SK-N-SH (cell line): ENCODE results near the gene SHPK. TPM values are rescaled to one million over a fixed set of nuclear protein-coding genes. Genes with fewer than 3 reads are reported as not detected.

Source experiments
- CTCF ChIA-PET: fragments of 300-600, 350-600 bp; formaldehyde crosslinking; extraction: SDS; loops from one replicate; lab custom pipeline; 2021; lab: Yijun Ruan, JAX
- POLR2A ChIA-PET: fragments of 350-600 bp; sonication (Branson Sonifier 250); formaldehyde crosslinking; extraction: SDS; loops from one replicate; lab custom pipeline; 2020; ENCODE audit warnings: antibody characterized with exemption, inconsistent platforms; lab: Yijun Ruan, JAX
- DNase-seq: peaks from one replicate; pipeline ENCODE4 v3.0.0; 2012
- H2AFZ ChIP-seq: fragments of 200-600 bp; sonication (generic); 2 replicates; pipeline ENCODE4 v1.8.1; 2016; ENCODE audit warnings: antibody characterized with exemption, mild to moderate bottlenecking, low read depth
- H3F3A ChIP-seq: fragments of 200-600 bp; sonication (generic); replicated peaks from 2 replicates; pipeline ENCODE3; 2016; ENCODE audit warnings: antibody characterized with exemption, mild to moderate bottlenecking; ENCODE audit not compliant: insufficient read depth
- H3K27ac ChIP-seq, 2 experiments: fragments of 200-500 bp in 1 of 2; fragments of 200-600 bp in 1 of 2; sonication (Bioruptor generic) in 1 of 2; sonication (generic), shearing (Covaris generic) in 1 of 2; 2 replicates each; pipeline versions ENCODE4 v1.5.1 to v1.6.1; 2014 to 2016; ENCODE audit warnings: low read depth in 2 of 2, inconsistent platforms in 1 of 2, low read length in 1 of 2, mild to moderate bottlenecking in 1 of 2, mixed read lengths in 1 of 2
- H3K27me3 ChIP-seq: fragments of 200-600 bp; sonication (generic), shearing (Covaris generic); 2 replicates; pipeline ENCODE4 v1.6.1; 2016; ENCODE audit warnings: mixed run types; ENCODE audit not compliant: insufficient read depth
- H3K36me3 ChIP-seq, 2 experiments: fragments of 200-500 bp in 1 of 2; fragments of 200-600 bp in 1 of 2; sonication (Bioruptor generic) in 1 of 2; sonication (generic) in 1 of 2; replicated peaks in 1 of 2; 2 replicates each; pipeline versions ENCODE3 to v1.5.1; 2014 to 2016; ENCODE audit warnings: low read length in 1 of 2, mild to moderate bottlenecking in 1 of 2; ENCODE audit not compliant: insufficient read depth in 2 of 2, control insufficient read depth in 1 of 2
- H3K4me1 ChIP-seq, 2 experiments: fragments of 200-500 bp in 1 of 2; fragments of 200-600 bp in 1 of 2; sonication (Bioruptor generic) in 1 of 2; sonication (generic), shearing (Covaris generic) in 1 of 2; 2 replicates each; pipeline versions ENCODE4 v1.5.1 to v1.6.1; 2014 to 2016; ENCODE audit warnings: low read depth in 1 of 2, low read length in 1 of 2, mixed run types in 1 of 2; ENCODE audit not compliant: insufficient read depth in 2 of 2, control insufficient read depth in 1 of 2
- H3K4me2 ChIP-seq: fragments of 200-600 bp; sonication (generic), shearing (Covaris generic); 2 replicates; pipeline ENCODE4 v1.6.1; 2017; ENCODE audit warnings: mixed run types
- H3K4me3 ChIP-seq, 2 experiments: fragments of 200-500 bp in 1 of 2; fragments of 200-600 bp in 1 of 2; sonication (Bioruptor generic) in 1 of 2; sonication (generic), shearing (Covaris generic) in 1 of 2; 2 replicates each; pipeline versions ENCODE4 v1.5.1 to v1.8.1; 2014 to 2016; ENCODE audit warnings: low read depth in 2 of 2, inconsistent platforms in 1 of 2, low read length in 1 of 2, mild to moderate bottlenecking in 1 of 2, mixed read lengths in 1 of 2, moderate library complexity in 1 of 2
- H3K79me2 ChIP-seq: fragments of 200-600 bp; sonication (generic); 2 replicates; pipeline ENCODE4 v1.8.1; 2017; ENCODE audit warnings: mild to moderate bottlenecking; ENCODE audit not compliant: insufficient read depth
- H3K9ac ChIP-seq: fragments of 200-600 bp; sonication (generic); 2 replicates; pipeline ENCODE4 v1.6.1; 2017; ENCODE audit warnings: mixed run types
- H3K9me2 ChIP-seq: fragments of 200-600 bp; sonication (generic); 2 replicates; pipeline ENCODE4 v1.6.1; 2017; ENCODE audit warnings: mixed run types
- H3K9me3 ChIP-seq: fragments of 200-600 bp; sonication (generic); 2 replicates; pipeline ENCODE4 v1.6.1; 2017; ENCODE audit warnings: mixed run types, mild to moderate bottlenecking, moderate library complexity
- H4K20me1 ChIP-seq: fragments of 200-600 bp; sonication (generic); 2 replicates; pipeline ENCODE4 v1.6.1; 2017; ENCODE audit warnings: mild to moderate bottlenecking, mixed run types; ENCODE audit not compliant: insufficient read depth
- EP300 ChIP-seq, 2 experiments: IDR thresholded peaks; 2 replicates each; pipeline versions ENCODE4 v1.4.0 to v1.6.1; 2012; ENCODE audit warnings: borderline replicate concordance in 1 of 2, low read depth in 1 of 2, low read length in 1 of 2
- FOSL2 ChIP-seq: IDR thresholded peaks from 2 replicates; pipeline ENCODE4 v1.4.0; 2012; ENCODE audit warnings: low read depth, mild to moderate bottlenecking, moderate library complexity, borderline replicate concordance
- FOXM1 ChIP-seq: IDR thresholded peaks from 2 replicates; pipeline ENCODE4 v1.4.0; 2012; ENCODE audit warnings: low read depth, mild to moderate bottlenecking
- GABPA ChIP-seq: IDR thresholded peaks from 2 replicates; pipeline ENCODE4 v1.4.0; 2012; ENCODE audit warnings: low read depth, mild to moderate bottlenecking
- JUND ChIP-seq: IDR thresholded peaks from 2 replicates; pipeline ENCODE4 v1.4.0; 2012
- MEF2A ChIP-seq: IDR thresholded peaks from 2 replicates; pipeline ENCODE4 v1.4.0; 2012; ENCODE audit warnings: low read depth, borderline replicate concordance
- MXI1 ChIP-seq: IDR thresholded peaks from 2 replicates; pipeline ENCODE4 v1.6.1; 2012; ENCODE audit warnings: mild to moderate bottlenecking, low read depth, low read length, improper control_type of control experiment
- NFIC ChIP-seq: IDR thresholded peaks from 2 replicates; pipeline ENCODE4 v1.4.0; 2012; ENCODE audit warnings: borderline replicate concordance
- NRF1 ChIP-seq: IDR thresholded peaks from 2 replicates; pipeline ENCODE4 v1.6.1; 2012; ENCODE audit warnings: low read depth, mild to moderate bottlenecking, low read length
- RAD21 ChIP-seq: IDR thresholded peaks from 2 replicates; pipeline ENCODE4 v1.6.1; 2012; ENCODE audit warnings: mild to moderate bottlenecking, low read length
- RCOR1 ChIP-seq: fragments of 150-350 bp; IDR thresholded peaks from 2 replicates; pipeline ENCODE4 v1.6.1; 2017; ENCODE audit warnings: antibody characterized with exemption, low read length
- RXRA ChIP-seq: IDR thresholded peaks from 2 replicates; pipeline ENCODE4 v1.4.0; 2012; ENCODE audit warnings: low read depth, mild to moderate bottlenecking, borderline replicate concordance
- SIN3A ChIP-seq: IDR thresholded peaks from 2 replicates; pipeline ENCODE4 v1.6.1; 2012; ENCODE audit warnings: low read depth, mild to moderate bottlenecking, low read length, moderate library complexity, borderline replicate concordance
- SMC3 ChIP-seq: IDR thresholded peaks from 2 replicates; pipeline ENCODE4 v1.6.1; 2012; ENCODE audit warnings: low read depth, low read length, improper control_type of control experiment
- TCF12 ChIP-seq: IDR thresholded peaks from 2 replicates; pipeline ENCODE4 v1.4.0; 2012
- TEAD4 ChIP-seq: IDR thresholded peaks from 2 replicates; pipeline ENCODE4 v1.4.0; 2012; ENCODE audit warnings: mild to moderate bottlenecking, borderline replicate concordance; ENCODE audit not compliant: insufficient read depth
- USF2 ChIP-seq: fragments of 150-350 bp; IDR thresholded peaks from 2 replicates; pipeline ENCODE4 v1.6.1; 2017; ENCODE audit warnings: antibody characterized with exemption, low read length, low read depth, borderline replicate concordance
- YY1 ChIP-seq: IDR thresholded peaks from 2 replicates; pipeline ENCODE4 v1.4.0; 2012; ENCODE audit warnings: low read depth, mild to moderate bottlenecking
- WGBS: methylation state at CpG from one replicate; pipeline ENCODE4 v1.1.6; 2017; ENCODE audit warnings: low lambda C conversion rate; 5-methylcytosine and 5-hydroxymethylcytosine counted together
- polyA plus RNA-seq, 3 experiments: library from polyadenylated mRNA; depleted of rRNA; stranded (reverse); fragments of >200 nt; gene quantifications; 2 replicates each; pipeline ENCODE4 v1.2.3, GENCODE V29; 2012
- TF ChIP-seq, protein P1 (sequence below): IDR thresholded peaks from 2 replicates; pipeline ENCODE4; 2012
- TF ChIP-seq, protein P2 (sequence below): IDR thresholded peaks from 2 replicates; pipeline ENCODE4 v1.4.0; 2012; ENCODE audit warnings: low read depth, borderline replicate concordance

The SHPK gene
- polyA plus RNA-seq, 1 of the 3 experiments (the other 2 are of a cell fraction) = 9.0 TPM

DNA sequence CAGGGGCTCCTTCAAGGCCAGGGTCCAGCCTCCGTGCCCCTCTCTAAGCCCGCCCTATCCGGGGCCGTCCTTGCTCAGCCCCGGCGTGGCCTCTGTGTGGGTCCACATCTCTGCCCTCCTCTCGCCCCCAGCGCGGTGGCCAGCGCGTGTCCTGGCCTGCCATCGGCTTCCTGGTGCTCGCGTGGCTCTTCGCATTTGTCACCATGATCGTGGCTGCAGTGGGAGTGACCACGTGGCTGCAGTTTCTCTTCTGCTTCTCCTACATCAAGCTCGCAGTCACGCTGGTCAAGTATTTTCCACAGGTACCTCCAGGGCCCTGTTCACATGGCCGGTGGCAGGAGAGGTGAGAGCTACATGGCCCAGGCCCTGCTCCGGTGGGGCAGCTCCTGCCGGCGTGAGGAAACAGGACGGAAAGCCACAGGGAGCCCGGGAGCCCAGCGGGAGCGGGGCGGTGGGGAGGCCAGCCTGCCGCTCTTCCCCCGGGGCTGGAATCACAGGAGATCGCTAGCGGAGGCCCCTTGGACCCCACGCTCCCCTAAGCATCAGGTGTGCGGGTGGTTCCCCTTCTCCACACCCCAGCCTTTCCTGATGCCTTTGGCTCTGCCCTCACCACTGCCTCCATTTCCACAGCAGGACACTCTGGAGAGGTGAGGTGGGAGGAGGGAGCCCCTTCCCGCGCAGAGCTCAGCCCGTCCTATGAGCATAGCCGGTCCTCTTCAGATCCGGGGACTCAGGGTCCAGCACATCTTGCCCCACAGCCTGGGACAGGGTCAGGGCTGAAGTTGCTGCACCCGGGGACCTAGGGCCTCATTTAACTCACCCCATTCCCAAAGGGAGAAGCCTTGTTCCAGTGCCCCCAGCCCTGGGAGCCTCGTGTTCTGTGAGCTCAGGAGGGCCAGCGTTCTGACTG lies 22.1 kb upstream of the SHPK start:
- Histone ChIP-seq H3K4me2 (no peak overlapping the region), H3K9ac (no peak overlapping the region), H3K27ac (no peak overlapping the region), H2AFZ (no peak overlapping the region), H3K4me3 (no peak overlapping the region), H3K36me3 (peaks cover 6 to 12% of the 10 kb centered on the region in 2 experiments), H3K9me3 (no peaks in the 10 kb centered on the region), H4K20me1 (peaks cover 6% of the 10 kb centered on the region; the same call in 1 of the 2 replicates)
- CTCF ChIA-PET = interaction anchor here (1.1 to 2.2 kb wide), 3 partner anchors 8 to 610 kb away, joined by 3 to 5 read pairs (median 3); partner anchors contain the start of gene TAX1BP3
- 94% methylated on average over 36 of the region's 42 CpGs for WGBS
- POLR2A ChIA-PET = no interaction called here
- TF ChIP-seq, protein P1, sequence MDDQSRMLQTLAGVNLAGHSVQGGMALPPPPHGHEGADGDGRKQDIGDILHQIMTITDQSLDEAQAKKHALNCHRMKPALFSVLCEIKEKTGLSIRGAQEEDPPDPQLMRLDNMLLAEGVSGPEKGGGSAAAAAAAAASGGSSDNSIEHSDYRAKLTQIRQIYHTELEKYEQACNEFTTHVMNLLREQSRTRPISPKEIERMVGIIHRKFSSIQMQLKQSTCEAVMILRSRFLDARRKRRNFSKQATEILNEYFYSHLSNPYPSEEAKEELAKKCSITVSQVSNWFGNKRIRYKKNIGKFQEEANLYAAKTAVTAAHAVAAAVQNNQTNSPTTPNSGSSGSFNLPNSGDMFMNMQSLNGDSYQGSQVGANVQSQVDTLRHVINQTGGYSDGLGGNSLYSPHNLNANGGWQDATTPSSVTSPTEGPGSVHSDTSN = no peak
- no peak for TF ChIP-seq EP300 (IDR thresholded peaks at IDR 0.05; ENCODE audit: borderline replicate concordance in 1 of 2, low read depth in 1 of 2, low read length in 1 of 2)
- TF ChIP-seq, all 33 proteins: peak for 0
- H3K79me2 ChIP-seq = no peaks in the 10 kb centered on the region
- H3K4me1 ChIP-seq = peaks cover 0 to 13% of the 10 kb centered on the region in 2 experiments; a peak in 3 of 4 replicates
- H3K27me3 ChIP-seq = no peaks in the 10 kb centered on the region
- no peaks in the 10 kb centered on the region for H3K9me2 ChIP-seq
- DNase-seq = no peak
- H3F3A ChIP-seq = peaks cover 17% of the 10 kb centered on the region

DNA sequence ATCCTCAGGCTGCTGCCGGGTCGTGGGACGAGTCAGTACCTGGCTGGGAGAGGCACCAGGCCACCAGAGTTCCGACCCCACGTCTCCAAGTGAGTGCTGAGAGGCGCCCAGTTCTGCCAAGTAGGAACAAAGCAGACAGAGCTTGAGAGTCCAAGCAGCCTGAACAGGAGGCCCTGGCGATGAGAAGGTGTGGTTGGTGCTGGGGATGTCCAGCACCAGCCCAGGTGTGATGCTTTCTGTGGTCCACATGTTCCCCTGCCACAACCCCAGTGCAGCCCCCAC lies 21.5 kb upstream of the SHPK start:
- H3K36me3 ChIP-seq = peaks cover under 1 to 8% of the 10 kb centered on the region in 2 experiments
- no peak overlapping the region for H2AFZ ChIP-seq
- H3K9ac ChIP-seq = no peak overlapping the region
- CTCF ChIA-PET = interaction anchor here (1.1 to 2.2 kb wide), 3 partner anchors 9 to 609 kb away, joined by 3 to 5 read pairs (median 3); partner anchors contain the start of gene TAX1BP3
- H3K4me3 ChIP-seq = no peak overlapping the region
- H3K79me2 ChIP-seq = no peaks in the 10 kb centered on the region
- DNase-seq = no peak
- peaks cover 0 to 13% of the 10 kb centered on the region in 2 experiments; a peak in 3 of 4 replicates for H3K4me1 ChIP-seq
- H3F3A ChIP-seq = peaks cover 12% of the 10 kb centered on the region
- H3K27me3 ChIP-seq = no peaks in the 10 kb centered on the region
- H3K9me3 ChIP-seq = no peaks in the 10 kb centered on the region
- H3K4me2 ChIP-seq = no peak overlapping the region
- TF ChIP-seq SIN3A (no peak), FOXM1 (no peak), JUND (no peak), NFIC (no peak), TEAD4 (no peak), NRF1 (no peak), SMC3 (no peak), TCF12 (no peak), RCOR1 (no peak), RAD21 (no peak), YY1 (no peak), USF2 (no peak), MEF2A (no peak), FOSL2 (no peak), MXI1 (no peak), RXRA (no peak), GABPA (no peak)
- TF ChIP-seq, protein P2, sequence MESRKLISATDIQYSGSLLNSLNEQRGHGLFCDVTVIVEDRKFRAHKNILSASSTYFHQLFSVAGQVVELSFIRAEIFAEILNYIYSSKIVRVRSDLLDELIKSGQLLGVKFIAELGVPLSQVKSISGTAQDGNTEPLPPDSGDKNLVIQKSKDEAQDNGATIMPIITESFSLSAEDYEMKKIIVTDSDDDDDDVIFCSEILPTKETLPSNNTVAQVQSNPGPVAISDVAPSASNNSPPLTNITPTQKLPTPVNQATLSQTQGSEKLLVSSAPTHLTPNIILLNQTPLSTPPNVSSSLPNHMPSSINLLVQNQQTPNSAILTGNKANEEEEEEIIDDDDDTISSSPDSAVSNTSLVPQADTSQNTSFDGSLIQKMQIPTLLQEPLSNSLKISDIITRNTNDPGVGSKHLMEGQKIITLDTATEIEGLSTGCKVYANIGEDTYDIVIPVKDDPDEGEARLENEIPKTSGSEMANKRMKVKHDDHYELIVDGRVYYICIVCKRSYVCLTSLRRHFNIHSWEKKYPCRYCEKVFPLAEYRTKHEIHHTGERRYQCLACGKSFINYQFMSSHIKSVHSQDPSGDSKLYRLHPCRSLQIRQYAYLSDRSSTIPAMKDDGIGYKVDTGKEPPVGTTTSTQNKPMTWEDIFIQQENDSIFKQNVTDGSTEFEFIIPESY = no peak
- TF ChIP-seq, all 33 proteins: peak for 0
- Histone ChIP-seq H3K9me2 (no peaks in the 10 kb centered on the region), H3K27ac (no peak overlapping the region), H4K20me1 (peaks cover 4% of the 10 kb centered on the region; the same call in 1 of the 2 replicates)
- POLR2A ChIA-PET = no interaction called here
- WGBS = 100% methylated on average over 1 of the region's 7 CpGs
